WI38 (cell line): ENCODE measurements around the gene PPP2R2C.

ENCODE experiments used
- H3K4me3 ChIP-seq: 2 replicates; pipeline ENCODE4 v1.5.1; 2011; ENCODE audit warnings: low read depth, mild to moderate bottlenecking, control low read depth, low read length
- TF ChIP-seq, protein P1 (sequence below): IDR thresholded peaks from 2 replicates; pipeline ENCODE4 v1.5.1; 2012; ENCODE audit warnings: low read depth, mild to moderate bottlenecking, control low read depth, low read length

PPP2R2C gene

DNA sequence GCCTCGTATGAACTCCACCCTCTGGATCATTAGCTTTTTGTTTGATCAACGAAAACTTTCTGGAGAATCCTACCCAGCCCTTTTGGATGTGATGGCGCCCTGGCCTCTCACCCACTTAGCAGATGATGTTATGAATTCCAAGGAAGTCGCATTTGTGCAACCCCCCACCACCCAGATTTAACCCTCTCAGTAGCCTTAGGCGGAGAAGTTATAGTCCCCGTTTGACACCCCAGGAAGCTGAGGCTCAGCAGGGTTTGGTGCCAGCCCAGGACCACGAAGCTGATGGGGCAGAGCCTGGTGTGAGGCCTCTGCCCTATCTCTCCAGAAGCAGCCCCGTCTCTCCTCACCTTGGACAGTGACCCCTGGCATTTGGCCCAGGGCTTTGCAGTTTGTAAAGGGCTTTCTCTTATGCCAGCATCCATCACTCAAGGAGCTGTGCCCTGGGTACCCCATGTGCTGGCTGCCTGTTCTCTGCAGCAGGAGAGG, 201.7 kb downstream of the PPP2R2C start:
- TF ChIP-seq, protein P1, sequence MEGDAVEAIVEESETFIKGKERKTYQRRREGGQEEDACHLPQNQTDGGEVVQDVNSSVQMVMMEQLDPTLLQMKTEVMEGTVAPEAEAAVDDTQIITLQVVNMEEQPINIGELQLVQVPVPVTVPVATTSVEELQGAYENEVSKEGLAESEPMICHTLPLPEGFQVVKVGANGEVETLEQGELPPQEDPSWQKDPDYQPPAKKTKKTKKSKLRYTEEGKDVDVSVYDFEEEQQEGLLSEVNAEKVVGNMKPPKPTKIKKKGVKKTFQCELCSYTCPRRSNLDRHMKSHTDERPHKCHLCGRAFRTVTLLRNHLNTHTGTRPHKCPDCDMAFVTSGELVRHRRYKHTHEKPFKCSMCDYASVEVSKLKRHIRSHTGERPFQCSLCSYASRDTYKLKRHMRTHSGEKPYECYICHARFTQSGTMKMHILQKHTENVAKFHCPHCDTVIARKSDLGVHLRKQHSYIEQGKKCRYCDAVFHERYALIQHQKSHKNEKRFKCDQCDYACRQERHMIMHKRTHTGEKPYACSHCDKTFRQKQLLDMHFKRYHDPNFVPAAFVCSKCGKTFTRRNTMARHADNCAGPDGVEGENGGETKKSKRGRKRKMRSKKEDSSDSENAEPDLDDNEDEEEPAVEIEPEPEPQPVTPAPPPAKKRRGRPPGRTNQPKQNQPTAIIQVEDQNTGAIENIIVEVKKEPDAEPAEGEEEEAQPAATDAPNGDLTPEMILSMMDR = no peak
- H3K4me3 ChIP-seq = peak overlapping the region; percentile 95
